ENCODE data around the gene DEFB129. TPM values are rescaled to one million over a fixed set of nuclear protein-coding genes. Genes with fewer than 3 reads are reported as not detected.

The DEFB129 gene
- total RNA-seq, 2 experiments from 2014 or later: not detected

Other genes starting within 250 kb of the DEFB129 start
- not detected for gene DEFB125, start 139.6 kb upstream of the DEFB129 start, total RNA-seq
- not detected for gene DEFB126, start 84.7 kb upstream of the DEFB129 start, total RNA-seq
- not detected for gene DEFB127, start 69.8 kb upstream of the DEFB129 start, total RNA-seq
- not detected for gene DEFB128, start 37.5 kb upstream of the DEFB129 start, total RNA-seq
- not detected for gene DEFB132, start 30.5 kb downstream of the DEFB129 start, total RNA-seq
- gene C20orf96, start 63.5 kb downstream of the DEFB129 start, total RNA-seq: 10 to 100 TPM in 1 of 2 experiments, 1 to 10 TPM in 1; 9.6 to 11.7 TPM
- 10 to 100 TPM; 30.0 to 30.6 TPM for gene ZCCHC3, start 70.3 kb downstream of the DEFB129 start, total RNA-seq
- 10 to 100 TPM; 10.1 to 10.6 TPM for gene SOX12, start 98.3 kb downstream of the DEFB129 start, total RNA-seq
- 1 to 10 TPM; 3.6 to 3.7 TPM for gene NRSN2, start 119.9 kb downstream of the DEFB129 start, total RNA-seq
- 10 to 100 TPM; 24.2 to 26.1 TPM for gene TRIB3, start 153.5 kb downstream of the DEFB129 start, total RNA-seq
- 100 to 1,000 TPM; 156 to 179 TPM for gene RBCK1, start 181.0 kb downstream of the DEFB129 start, total RNA-seq
- gene TBC1D20, start 235.3 kb downstream of the DEFB129 start, total RNA-seq: 10 to 100 TPM; 36.8 to 38.0 TPM